MCF 10A (cell line): ENCODE measurements around the gene ADGRF1. TPM values are rescaled to one million over a fixed set of nuclear protein-coding genes. Genes with fewer than 3 reads are reported as not detected.

Experiments
- BruUV-seq: library from RNA; stranded (reverse); fragments of 400-500 nt; replicated peaks from 2 replicates; lab custom pipeline; 2021; lab: Mats Ljungman, UMichigan
- CTCF ChIA-PET: fragments of 300-600 bp; sonication (Branson Sonifier 250); formaldehyde crosslinking; extraction: SDS; loops from one replicate; lab custom pipeline; 2021; ENCODE audit warnings: antibody characterized with exemption, inconsistent platforms; lab: Yijun Ruan, JAX
- POLR2A ChIA-PET: fragments of 300-600, 350-650 bp; sonication (Branson Sonifier 250); formaldehyde crosslinking; extraction: SDS; loops from one replicate; lab custom pipeline; 2020; ENCODE audit warnings: antibody characterized with exemption, inconsistent platforms; lab: Yijun Ruan, JAX
- DNase-seq: peaks from one replicate; pipeline ENCODE4 v3.0.0-alpha.2; 2018; ENCODE audit not compliant: unreplicated experiment
- H3K27ac Mint-ChIP-seq: one replicate; pipeline ENCODE4 v1.8.0; 2022; ENCODE audit warnings: mild to moderate bottlenecking, low read depth, mixed read lengths; ENCODE audit not compliant: unreplicated experiment
- H3K27me3 Mint-ChIP-seq: one replicate; pipeline ENCODE4 v1.8.0; 2022; ENCODE audit warnings: mixed read lengths; ENCODE audit not compliant: insufficient read depth, unreplicated experiment
- H3K36me3 Mint-ChIP-seq: one replicate; pipeline ENCODE4 v1.8.0; 2022; ENCODE audit warnings: mild to moderate bottlenecking, moderate library complexity, mixed read lengths; ENCODE audit not compliant: insufficient read depth, unreplicated experiment
- H3K4me1 Mint-ChIP-seq: one replicate; pipeline ENCODE4 v1.8.0; 2022; ENCODE audit warnings: mixed read lengths; ENCODE audit not compliant: insufficient read depth, unreplicated experiment
- H3K4me3 Mint-ChIP-seq: one replicate; pipeline ENCODE4 v1.8.0; 2022; ENCODE audit warnings: mild to moderate bottlenecking, moderate library complexity, mixed read lengths; ENCODE audit not compliant: unreplicated experiment
- H3K9me3 Mint-ChIP-seq: one replicate; pipeline ENCODE4 v1.8.0; 2022; ENCODE audit warnings: mixed read lengths; ENCODE audit not compliant: unreplicated experiment
- intact Hi-C: fragments of 100-400 bp; cut with micrococcal nuclease; formaldehyde crosslinking; loops from 2 replicates; pipeline ENCODE4 v1.14.1; 2022
- total RNA-seq: library from RNA; stranded (reverse); gene quantifications from 2 replicates; pipeline ENCODE4 v1.2.3, GENCODE V29; 2022
- TF ChIP-seq, protein P1 (sequence below): fragments of 200-600 bp; IDR thresholded peaks from one replicate; pipeline ENCODE4 v1.8.0; 2022; ENCODE audit warnings: antibody characterized with exemption, mild to moderate bottlenecking; ENCODE audit not compliant: unreplicated experiment

Gene ADGRF1
- total RNA-seq, 1 experiment from 2014 or later, result 3.5 TPM

- intact Hi-C loops, result no loop called here
- ChIA-PET CTCF (interaction anchor here (0.6 to 2.7 kb wide), 3 partner anchors 8 to 192 kb away, joined by 3 to 17 read pairs (median 5); no protein-coding TSS in a partner anchor), POLR2A (interaction anchor here (0.6 to 3.0 kb wide), 5 partner anchors 12 to 66 kb away, joined by 3 to 16 read pairs (median 8); no protein-coding TSS in a partner anchor)
- DNase-seq, result no peak
- Mint-ChIP-seq H3K27me3 (no peaks in the 10 kb centered on the region), H3K36me3 (no peaks in the 10 kb centered on the region), H3K9me3 (no peaks in the 10 kb centered on the region), H3K4me3 (no peak overlapping the region), H3K27ac (no peak overlapping the region), H3K4me1 (peaks cover 19% of the 10 kb centered on the region)
- BruUV-seq, result no TSS peak
- TF ChIP-seq, protein P1, sequence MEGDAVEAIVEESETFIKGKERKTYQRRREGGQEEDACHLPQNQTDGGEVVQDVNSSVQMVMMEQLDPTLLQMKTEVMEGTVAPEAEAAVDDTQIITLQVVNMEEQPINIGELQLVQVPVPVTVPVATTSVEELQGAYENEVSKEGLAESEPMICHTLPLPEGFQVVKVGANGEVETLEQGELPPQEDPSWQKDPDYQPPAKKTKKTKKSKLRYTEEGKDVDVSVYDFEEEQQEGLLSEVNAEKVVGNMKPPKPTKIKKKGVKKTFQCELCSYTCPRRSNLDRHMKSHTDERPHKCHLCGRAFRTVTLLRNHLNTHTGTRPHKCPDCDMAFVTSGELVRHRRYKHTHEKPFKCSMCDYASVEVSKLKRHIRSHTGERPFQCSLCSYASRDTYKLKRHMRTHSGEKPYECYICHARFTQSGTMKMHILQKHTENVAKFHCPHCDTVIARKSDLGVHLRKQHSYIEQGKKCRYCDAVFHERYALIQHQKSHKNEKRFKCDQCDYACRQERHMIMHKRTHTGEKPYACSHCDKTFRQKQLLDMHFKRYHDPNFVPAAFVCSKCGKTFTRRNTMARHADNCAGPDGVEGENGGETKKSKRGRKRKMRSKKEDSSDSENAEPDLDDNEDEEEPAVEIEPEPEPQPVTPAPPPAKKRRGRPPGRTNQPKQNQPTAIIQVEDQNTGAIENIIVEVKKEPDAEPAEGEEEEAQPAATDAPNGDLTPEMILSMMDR, result no peak
Observed at GRCh38 chr6:47084610-47085009, 42.5 kb upstream of the ADGRF1 start.

GRCh38 chr6:47083586-47084047, 41.5 kb upstream of the ADGRF1 start:
- Mint-ChIP-seq H3K9me3 (no peaks in the 10 kb centered on the region), H3K36me3 (no peaks in the 10 kb centered on the region), H3K27me3 (no peaks in the 10 kb centered on the region), H3K4me3 (peak overlapping the region; percentile 20), H3K4me1 (peaks cover 19% of the 10 kb centered on the region), H3K27ac (peak overlapping the region; percentile 40)
- no TSS peak for BruUV-seq
- intact Hi-C loops, result no loop called here
- DNase-seq, result peak; percentile 91
- TF ChIP-seq, protein P1, result no peak
- ChIA-PET POLR2A (interaction anchor here (0.7 to 3.0 kb wide), 12 partner anchors 10 to 393 kb away, joined by 3 to 16 read pairs (median 4); partner anchors contain the start of gene CD2AP), CTCF (interaction anchor here (1.1 to 2.7 kb wide), 6 partner anchors 9 to 236 kb away, joined by 3 to 17 read pairs (median 6); partner anchors contain the start of gene TNFRSF21)

DNA sequence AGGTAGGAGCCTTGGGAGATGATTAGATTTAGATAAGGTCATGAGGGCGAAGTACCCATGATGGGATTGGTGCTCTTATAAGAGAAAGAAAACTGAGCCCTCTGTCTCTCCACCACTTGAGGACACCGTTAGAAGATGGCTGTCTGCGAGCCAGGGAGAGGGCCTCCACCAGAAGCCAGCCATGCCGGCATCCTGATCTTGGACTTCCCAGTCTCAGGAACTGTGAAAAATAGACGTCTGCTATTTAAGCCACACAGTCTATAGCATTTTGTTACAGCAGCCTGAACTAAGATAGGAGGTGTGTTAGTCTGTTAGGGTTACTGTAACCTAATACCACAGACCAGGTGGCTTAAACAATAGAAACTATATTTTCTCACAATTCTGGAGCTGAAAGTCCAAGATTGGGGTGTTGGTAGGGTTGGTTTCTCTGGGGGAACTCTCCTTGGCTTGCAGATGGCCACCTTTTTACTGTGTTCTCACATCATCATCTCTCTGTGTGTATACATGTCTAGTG, 38.0 kb upstream of the ADGRF1 start:
- Mint-ChIP-seq H3K27ac (no peak overlapping the region), H3K4me3 (no peak overlapping the region), H3K27me3 (no peaks in the 10 kb centered on the region), H3K9me3 (no peaks in the 10 kb centered on the region), H3K4me1 (peaks cover 19% of the 10 kb centered on the region), H3K36me3 (no peaks in the 10 kb centered on the region)
- intact Hi-C loops, result no loop called here
- CTCF ChIA-PET, result no interaction called here
- no peak for DNase-seq
- TF ChIP-seq, protein P1, result no peak
- BruUV-seq, result no TSS peak
- POLR2A ChIA-PET, result interaction anchor here (1.4 kb wide), 1 partner anchor 27 kb away, joined by 3 read pairs; no protein-coding TSS in a partner anchor

- no peaks in the 10 kb centered on the region for H3K9me3 Mint-ChIP-seq
- H3K4me1 Mint-ChIP-seq, result peaks cover 16% of the 10 kb centered on the region
- H3K27ac Mint-ChIP-seq, result no peak overlapping the region
- H3K27me3 Mint-ChIP-seq, result no peaks in the 10 kb centered on the region
- no peak overlapping the region for H3K4me3 Mint-ChIP-seq
- ChIA-PET POLR2A (interaction anchor here (1.4 kb wide), 1 partner anchor 27 kb away, joined by 3 read pairs; no protein-coding TSS in a partner anchor), CTCF (interaction anchor here (1.9 kb wide), 1 partner anchor 19 kb away, joined by 6 read pairs; no protein-coding TSS in a partner anchor)
- intact Hi-C loops, result no loop called here
- DNase-seq, result no peak
- no TSS peak for BruUV-seq
- no peaks in the 10 kb centered on the region for H3K36me3 Mint-ChIP-seq
- TF ChIP-seq, protein P1, result no peak
Observed at GRCh38 chr6:47079638-47080037, 37.5 kb upstream of the ADGRF1 start.
